GM23248 (cell line): ENCODE data around the gene RXRB. TPM values are rescaled to one million over a fixed set of nuclear protein-coding genes. Genes with fewer than 3 reads are reported as not detected.

Source experiments
- DNase-seq: peaks from one replicate; pipeline ENCODE4 v3.0.0-alpha.2; 2015
- H2AFZ ChIP-seq: fragments of 200-600 bp; sonication (generic); 2 replicates; pipeline ENCODE4 v1.6.1; 2016; ENCODE audit warnings: antibody characterized with exemption
- H3F3A ChIP-seq: fragments of 200-600 bp; sonication (generic); 2 replicates; pipeline ENCODE4 v1.6.1; 2016; ENCODE audit warnings: mild to moderate bottlenecking, antibody characterized with exemption, mixed run types; ENCODE audit not compliant: insufficient read depth
- H3K27ac ChIP-seq: fragments of 200-600 bp; sonication (generic); 2 replicates; pipeline ENCODE4 v1.5.1; 2016; ENCODE audit warnings: mild to moderate bottlenecking
- H3K27me3 ChIP-seq: fragments of 200-600 bp; sonication (generic); replicated peaks from 2 replicates; pipeline ENCODE4 v1.6.1; 2016; ENCODE audit warnings: mild to moderate bottlenecking; ENCODE audit not compliant: insufficient read depth
- H3K36me3 ChIP-seq: fragments of 200-600 bp; sonication (generic); 2 replicates; pipeline ENCODE4 v1.6.1; 2016; ENCODE audit warnings: low read depth, mild to moderate bottlenecking
- H3K4me1 ChIP-seq: fragments of 200-600 bp; sonication (generic); 2 replicates; pipeline ENCODE4 v1.6.1; 2016; ENCODE audit warnings: mild to moderate bottlenecking; ENCODE audit not compliant: insufficient read depth
- H3K4me2 ChIP-seq: fragments of 200-600 bp; sonication (generic); one replicate; pipeline ENCODE4 v1.6.1; 2016; ENCODE audit warnings: mild to moderate bottlenecking; ENCODE audit not compliant: unreplicated experiment
- H3K4me3 ChIP-seq: fragments of 200-600 bp; sonication (generic); 2 replicates; pipeline ENCODE4 v1.5.1; 2016; ENCODE audit warnings: mild to moderate bottlenecking
- H3K79me2 ChIP-seq: fragments of 200-600 bp; sonication (generic); 2 replicates; pipeline ENCODE4 v1.6.1; 2016; ENCODE audit warnings: mild to moderate bottlenecking; ENCODE audit not compliant: insufficient read depth
- H3K9ac ChIP-seq: fragments of 200-600 bp; sonication (generic); 2 replicates; pipeline ENCODE4 v1.6.1; 2016; ENCODE audit warnings: mild to moderate bottlenecking
- H3K9me2 ChIP-seq: fragments of 200-600 bp; sonication (generic); 2 replicates; pipeline ENCODE4 v1.6.1; 2016; ENCODE audit warnings: mixed run types, mild to moderate bottlenecking, moderate library complexity; ENCODE audit not compliant: insufficient read depth
- H3K9me3 ChIP-seq: fragments of 200-600 bp; sonication (generic); one replicate; pipeline ENCODE4 v1.6.1; 2017; ENCODE audit warnings: low read depth
- H4K20me1 ChIP-seq: fragments of 200-600 bp; sonication (generic); 2 replicates; pipeline ENCODE4 v1.6.0; 2016; ENCODE audit not compliant: insufficient read depth
- EZH2 ChIP-seq: fragments of 200-600 bp; sonication (generic); IDR thresholded peaks from 2 replicates; pipeline ENCODE4 v1.6.1; 2018; ENCODE audit warnings: antibody characterized with exemption, mild to moderate bottlenecking; ENCODE audit not compliant: insufficient read depth, poor library complexity, severe bottlenecking
- EZH2phosphoT487 ChIP-seq: fragments of 200-600 bp; sonication (generic); IDR thresholded peaks from 2 replicates; pipeline ENCODE4 v1.6.1; 2018; ENCODE audit warnings: antibody characterized with exemption, moderate library complexity, mild to moderate bottlenecking, low read depth; ENCODE audit not compliant: insufficient read depth
- WGBS, 2 experiments: methylation state at CpG; one replicate each; pipeline ENCODE4 v1.1.6; 2015 to 2017; ENCODE audit warnings: low lambda C conversion rate in 2 of 2, low coverage in 1 of 2; ENCODE audit errors: missing lambda C conversion rate in 2 of 2; 5-methylcytosine and 5-hydroxymethylcytosine counted together
- in situ Hi-C: fragments of 300-500 bp; cut with MboI; formaldehyde crosslinking; loops from 2 replicates; pipeline ENCODE4 v1.15.0; 2020
- polyA plus RNA-seq: library from polyadenylated mRNA; unstranded; fragments of >200 nt; fragmentation: Nextera tagmentation; extraction: Ambion mirVana; gene quantifications from 2 replicates; pipeline ENCODE4 v1.2.1, GENCODE V29; 2016
- total RNA-seq: library from RNA; depleted of rRNA; stranded (reverse); fragments of >200 nt; shearing (Covaris generic); gene quantifications from 2 replicates; pipeline ENCODE4 v1.2.3, GENCODE V29; 2014

The RXRB gene
- total and polyA plus RNA-seq, 2 experiments from 2014 or later = 27.7 to 28.1 TPM

DNA sequence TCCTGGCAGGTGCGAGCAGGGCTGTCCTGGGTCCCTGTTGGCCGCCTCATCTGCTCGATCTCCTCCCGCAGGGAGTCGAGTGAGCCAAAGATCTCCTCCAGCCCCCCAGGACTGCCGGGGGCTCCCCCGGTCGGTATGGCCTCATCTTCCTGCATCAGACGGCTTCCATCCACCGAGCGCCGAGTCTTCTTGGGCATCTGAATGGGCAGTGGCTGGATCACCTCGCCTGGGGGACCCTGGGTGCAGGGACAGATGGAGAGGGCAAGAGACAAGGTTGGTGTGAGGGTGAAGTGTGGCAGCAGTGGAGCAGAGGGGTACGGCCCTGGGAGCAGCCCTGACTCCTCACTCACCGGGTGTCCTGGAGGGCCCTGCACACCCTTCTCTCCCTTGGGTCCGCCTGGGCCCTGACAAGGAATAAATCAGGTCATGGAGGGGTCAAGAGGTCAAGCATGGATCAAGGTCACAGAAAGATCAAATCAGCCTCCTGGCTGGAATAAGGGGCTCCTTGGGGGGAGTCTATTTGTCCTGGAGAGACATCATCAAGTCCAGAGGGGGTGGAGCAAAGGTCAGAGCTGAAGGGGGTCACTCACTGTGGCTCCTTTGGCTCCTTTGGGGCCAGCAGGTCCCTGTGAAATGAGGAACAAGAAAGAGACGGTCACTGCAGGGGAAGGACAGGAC, 34.7 kb downstream of the RXRB start:
- Histone ChIP-seq H3K27ac (no peak overlapping the region), H3F3A (no peaks in the 10 kb centered on the region), H3K9ac (no peak overlapping the region), H3K4me1 (no peaks in the 10 kb centered on the region), H3K9me2 (no peaks in the 10 kb centered on the region), H3K9me3 (no peaks in the 10 kb centered on the region), H3K4me2 (no peak overlapping the region), H4K20me1 (no peaks in the 10 kb centered on the region), H3K27me3 (no peaks in the 10 kb centered on the region), H3K36me3 (no peaks in the 10 kb centered on the region), H3K4me3 (no peak overlapping the region), H2AFZ (no peak overlapping the region), H3K79me2 (no peaks in the 10 kb centered on the region)
- TF ChIP-seq EZH2phosphoT487 (no peak), EZH2 (no peak)
- 81 to 82% methylated on average over 17 of the region's 17 CpGs for WGBS, 2 experiments
- in situ Hi-C loops = no loop called here
- DNase-seq = no peak

DNA sequence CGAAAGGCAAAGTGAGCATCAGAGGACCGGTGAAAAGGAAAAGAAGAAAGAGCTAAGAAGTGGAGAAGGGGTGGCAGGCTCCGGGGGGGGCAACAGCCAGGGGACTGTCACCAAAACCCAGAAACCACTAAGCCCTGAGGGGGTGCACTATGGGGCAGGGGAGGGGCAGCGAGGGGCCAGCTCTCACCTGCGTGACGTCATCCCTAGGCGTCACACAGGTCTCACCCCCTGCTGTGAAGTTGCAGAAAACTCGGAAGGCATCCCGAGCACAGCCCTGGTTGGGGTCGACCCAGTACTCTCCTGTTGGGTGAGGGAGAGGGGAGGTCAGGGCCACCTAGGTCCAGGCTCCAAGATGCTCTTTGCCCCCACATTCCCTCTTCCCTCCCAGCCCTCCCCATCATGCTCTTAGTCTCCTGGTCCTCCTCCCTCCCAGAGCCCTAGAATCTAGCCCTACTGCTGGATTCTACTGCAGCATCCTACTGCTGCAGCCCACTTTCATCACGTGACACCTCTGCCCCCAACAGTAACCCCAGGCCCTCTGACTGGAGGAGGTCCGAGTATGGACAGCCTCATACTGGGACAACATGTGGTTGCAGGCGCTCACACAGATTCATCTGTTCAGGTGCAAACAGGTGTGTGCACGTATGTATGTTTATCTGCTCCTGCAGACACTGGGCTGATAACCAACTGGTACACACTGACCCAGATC, 35.6 kb downstream of the RXRB start:
- WGBS, 2 experiments = 35 to 40% methylated on average over 8 to 14 of the region's 14 CpGs
- in situ Hi-C loops = no loop called here

DNA sequence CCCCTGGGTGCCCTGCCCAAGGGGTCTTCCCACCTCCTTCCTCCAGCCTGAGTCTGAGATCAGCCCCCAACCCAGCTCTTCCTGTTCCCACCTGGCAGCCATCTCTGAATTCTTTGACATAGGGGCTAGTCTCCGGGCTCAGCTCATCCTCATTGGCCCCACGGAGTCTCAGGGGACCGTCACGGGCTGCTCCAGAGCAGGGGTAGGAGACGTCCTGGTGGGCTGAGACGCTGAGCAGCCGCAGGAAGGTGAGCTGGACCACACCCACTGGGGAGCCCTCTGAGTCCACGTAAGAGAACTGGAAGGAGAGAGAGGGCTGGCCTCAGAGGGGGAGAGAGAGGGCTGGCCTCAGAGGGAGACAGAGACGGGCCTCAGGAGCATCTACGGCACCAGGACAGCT, 36.3 kb downstream of the RXRB start:
- no peak overlapping the region for H3K4me2 ChIP-seq
- DNase-seq = no peak
- H3K9ac ChIP-seq = no peak overlapping the region
- in situ Hi-C loops = no loop called here
- H2AFZ ChIP-seq = no peak overlapping the region
- no peaks in the 10 kb centered on the region for H4K20me1 ChIP-seq
- no peak overlapping the region for H3K4me3 ChIP-seq
- no peaks in the 10 kb centered on the region for H3K27me3 ChIP-seq
- H3K27ac ChIP-seq = no peak overlapping the region
- H3K9me3 ChIP-seq = no peaks in the 10 kb centered on the region
- TF ChIP-seq EZH2phosphoT487 = no peak
- no peak for TF ChIP-seq EZH2
- 30% methylated on average over 10 of the region's 10 CpGs for WGBS, 2 experiments
- H3K4me1 ChIP-seq = no peaks in the 10 kb centered on the region
- H3K9me2 ChIP-seq = no peaks in the 10 kb centered on the region
- no peaks in the 10 kb centered on the region for H3K36me3 ChIP-seq
- no peaks in the 10 kb centered on the region for H3K79me2 ChIP-seq
- no peaks in the 10 kb centered on the region for H3F3A ChIP-seq

More for the DNA sequence above, 35.6 kb downstream of the RXRB start:
- DNase-seq = no peak
- H3K4me1 ChIP-seq = no peaks in the 10 kb centered on the region
- no peak overlapping the region for H3K9ac ChIP-seq
- H3F3A ChIP-seq = no peaks in the 10 kb centered on the region
- H3K79me2 ChIP-seq = no peaks in the 10 kb centered on the region
- no peaks in the 10 kb centered on the region for H3K9me2 ChIP-seq
- no peak for TF ChIP-seq EZH2
- TF ChIP-seq EZH2phosphoT487 = no peak
- H3K4me2 ChIP-seq = no peak overlapping the region
- H3K36me3 ChIP-seq = no peaks in the 10 kb centered on the region
- no peak overlapping the region for H3K27ac ChIP-seq
- H2AFZ ChIP-seq = no peak overlapping the region
- no peaks in the 10 kb centered on the region for H3K9me3 ChIP-seq
- H4K20me1 ChIP-seq = no peaks in the 10 kb centered on the region
- no peaks in the 10 kb centered on the region for H3K27me3 ChIP-seq
- no peak overlapping the region for H3K4me3 ChIP-seq

DNA sequence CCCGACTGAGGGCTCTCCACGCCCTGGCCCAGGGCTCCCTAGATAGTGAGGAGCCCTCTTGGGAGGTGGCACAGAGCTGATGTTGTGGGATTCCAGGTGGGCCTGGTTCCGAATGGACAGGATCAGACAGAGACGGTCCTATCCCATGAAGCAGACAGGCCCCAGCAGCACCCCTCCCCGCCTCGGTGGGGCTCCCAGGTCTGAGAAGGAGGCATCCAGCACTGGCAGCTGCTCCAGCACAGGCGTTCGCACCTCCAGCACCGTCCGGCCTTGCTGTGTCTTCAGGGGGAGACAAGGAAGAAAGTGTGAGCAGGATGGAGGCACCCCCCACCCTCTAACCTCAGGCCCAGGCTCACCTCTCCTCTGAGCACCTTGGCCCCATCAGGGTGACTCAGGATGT, 36.9 kb downstream of the RXRB start:
- Histone ChIP-seq H3F3A (no peaks in the 10 kb centered on the region), H3K36me3 (no peaks in the 10 kb centered on the region), H3K79me2 (no peaks in the 10 kb centered on the region), H3K4me1 (no peaks in the 10 kb centered on the region), H3K27me3 (no peaks in the 10 kb centered on the region), H3K9ac (no peak overlapping the region), H4K20me1 (no peaks in the 10 kb centered on the region), H3K4me3 (no peak overlapping the region), H3K4me2 (no peak overlapping the region), H2AFZ (no peak overlapping the region), H3K27ac (no peak overlapping the region), H3K9me2 (no peaks in the 10 kb centered on the region), H3K9me3 (no peaks in the 10 kb centered on the region)
- TF ChIP-seq EZH2phosphoT487 = no peak
- TF ChIP-seq EZH2 = no peak
- DNase-seq = no peak
- WGBS, 2 experiments = 87 to 89% methylated on average over 6 to 10 of the region's 10 CpGs
- in situ Hi-C loops = no loop called here
